ENCODE results near the gene THADA.

DNA sequence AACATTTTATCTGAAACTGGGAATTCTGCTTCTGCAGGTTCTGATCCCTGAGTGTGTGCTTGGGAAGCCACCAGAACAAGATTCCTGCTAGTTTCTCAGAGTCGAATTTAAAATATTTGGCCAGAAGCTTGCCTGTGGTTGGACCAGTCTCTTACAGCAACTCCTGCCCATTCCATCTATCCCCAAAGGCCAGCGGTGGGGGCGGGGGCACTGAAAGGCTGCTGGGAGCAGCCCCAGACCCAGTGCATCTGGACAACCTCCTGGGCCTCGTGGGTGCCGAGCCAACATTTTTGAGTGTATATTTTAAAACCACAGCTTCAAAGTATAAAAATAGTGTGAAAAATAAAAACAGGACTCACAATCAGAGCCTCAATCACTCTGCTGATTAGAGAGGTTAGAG lies 330.8 kb downstream of the THADA start:
- TF ChIP-seq, protein P1, sequence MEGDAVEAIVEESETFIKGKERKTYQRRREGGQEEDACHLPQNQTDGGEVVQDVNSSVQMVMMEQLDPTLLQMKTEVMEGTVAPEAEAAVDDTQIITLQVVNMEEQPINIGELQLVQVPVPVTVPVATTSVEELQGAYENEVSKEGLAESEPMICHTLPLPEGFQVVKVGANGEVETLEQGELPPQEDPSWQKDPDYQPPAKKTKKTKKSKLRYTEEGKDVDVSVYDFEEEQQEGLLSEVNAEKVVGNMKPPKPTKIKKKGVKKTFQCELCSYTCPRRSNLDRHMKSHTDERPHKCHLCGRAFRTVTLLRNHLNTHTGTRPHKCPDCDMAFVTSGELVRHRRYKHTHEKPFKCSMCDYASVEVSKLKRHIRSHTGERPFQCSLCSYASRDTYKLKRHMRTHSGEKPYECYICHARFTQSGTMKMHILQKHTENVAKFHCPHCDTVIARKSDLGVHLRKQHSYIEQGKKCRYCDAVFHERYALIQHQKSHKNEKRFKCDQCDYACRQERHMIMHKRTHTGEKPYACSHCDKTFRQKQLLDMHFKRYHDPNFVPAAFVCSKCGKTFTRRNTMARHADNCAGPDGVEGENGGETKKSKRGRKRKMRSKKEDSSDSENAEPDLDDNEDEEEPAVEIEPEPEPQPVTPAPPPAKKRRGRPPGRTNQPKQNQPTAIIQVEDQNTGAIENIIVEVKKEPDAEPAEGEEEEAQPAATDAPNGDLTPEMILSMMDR (IDR thresholded peaks at IDR 0.05; ENCODE audit: low read length), result no peak
- no peak for TF ChIP-seq EZH2 (IDR thresholded peaks at IDR 0.05; ENCODE audit: borderline replicate concordance, low read length)
